AG04450 (cell line): Measurements from ENCODE around the gene KCNIP4. TPM values are rescaled to one million over a fixed set of nuclear protein-coding genes. Genes with fewer than 3 reads are reported as not detected.

Experiments
- CTCF ChIA-PET: fragments of 300-600, 350-600 bp; formaldehyde crosslinking; extraction: SDS; loops from one replicate; lab custom pipeline; 2022; ENCODE audit warnings: antibody characterized with exemption, inconsistent platforms; lab: Charles Lee
- POLR2A ChIA-PET: fragments of 350-600 bp; formaldehyde crosslinking; extraction: SDS; loops from one replicate; lab custom pipeline; 2021; ENCODE audit warnings: antibody characterized with exemption, inconsistent platforms; lab: Yijun Ruan, JAX
- DNase-seq: peaks from one replicate; pipeline ENCODE4 v3.0.0-alpha.2; 2011; ENCODE audit warnings: low read depth, low spot score
- H3K27ac ChIP-seq: one replicate; pipeline ENCODE4 v1.5.1; 2012; ENCODE audit warnings: low read depth, low read length, control low read depth
- H3K27me3 ChIP-seq: one replicate; pipeline ENCODE4 v1.6.0; 2012; ENCODE audit warnings: low read length; ENCODE audit not compliant: control insufficient read depth, insufficient read depth
- H3K4me3 ChIP-seq: 2 replicates; pipeline ENCODE4 v1.5.1; 2011; ENCODE audit warnings: mild to moderate bottlenecking, low read depth, low read length, control low read depth
- H3K9me3 ChIP-seq: 2 replicates; pipeline ENCODE4 v1.5.1; 2012; ENCODE audit warnings: low read length; ENCODE audit not compliant: control insufficient read depth, insufficient read depth
- polyA plus RNA-seq: library from polyadenylated mRNA; depleted of rRNA; stranded (reverse); fragments of >200 nt; gene quantifications from 2 replicates; pipeline ENCODE4 v1.2.3, GENCODE V29; 2011
- TF ChIP-seq, protein P1 (sequence below): IDR thresholded peaks from 2 replicates; pipeline ENCODE4 v1.5.1; 2011; ENCODE audit warnings: low read depth, low read length, control low read depth, inconsistent platforms

The KCNIP4 gene
- polyA plus RNA-seq, 1 experiment = not detected

DNA sequence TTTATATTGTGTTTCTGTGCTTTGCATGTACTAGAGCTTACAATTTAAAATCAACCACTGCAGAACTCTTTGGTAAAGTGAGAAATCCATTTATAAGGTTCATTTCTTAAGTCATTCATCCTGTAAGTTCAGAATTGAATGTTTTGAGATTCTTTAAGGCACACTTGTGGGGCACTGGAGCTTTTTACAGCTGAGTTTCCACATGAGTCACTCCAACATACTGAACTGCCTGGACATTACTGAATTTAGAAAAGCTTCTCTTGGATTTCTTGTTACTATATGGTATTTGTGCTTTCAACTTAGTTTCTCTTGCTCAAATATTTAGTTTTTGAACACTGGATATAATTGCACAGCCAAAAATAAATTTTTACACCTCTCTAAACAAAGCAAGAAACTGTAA is 1022.0 kb downstream of the KCNIP4 start:
- CTCF ChIA-PET = no interaction called here

DNA sequence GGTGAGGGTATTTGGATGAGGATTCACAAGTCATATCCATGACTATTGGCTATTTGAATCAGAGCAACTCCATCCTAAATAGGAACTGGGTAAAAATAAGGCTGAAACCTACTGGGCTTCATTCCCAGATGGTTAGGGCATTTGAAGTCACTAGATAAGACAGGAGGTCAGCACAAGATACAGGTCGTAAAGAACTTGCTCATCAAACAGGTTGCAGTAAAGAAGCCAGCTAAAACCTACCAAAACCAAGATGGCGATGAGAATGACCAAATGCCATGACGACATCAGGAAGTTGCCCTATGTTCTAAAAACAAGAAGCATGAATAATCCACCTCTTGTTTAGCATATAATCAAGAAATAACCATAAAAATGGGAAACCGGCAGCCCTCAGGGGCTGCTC is 1023.4 kb downstream of the KCNIP4 start:
- no peak for DNase-seq
- Histone ChIP-seq H3K4me3 (no peak overlapping the region), H3K27ac (no peak overlapping the region), H3K27me3 (no peaks in the 10 kb centered on the region), H3K9me3 (peaks cover 6% of the 10 kb centered on the region)
- POLR2A ChIA-PET = no interaction called here
- CTCF ChIA-PET = no interaction called here
- TF ChIP-seq, protein P1, sequence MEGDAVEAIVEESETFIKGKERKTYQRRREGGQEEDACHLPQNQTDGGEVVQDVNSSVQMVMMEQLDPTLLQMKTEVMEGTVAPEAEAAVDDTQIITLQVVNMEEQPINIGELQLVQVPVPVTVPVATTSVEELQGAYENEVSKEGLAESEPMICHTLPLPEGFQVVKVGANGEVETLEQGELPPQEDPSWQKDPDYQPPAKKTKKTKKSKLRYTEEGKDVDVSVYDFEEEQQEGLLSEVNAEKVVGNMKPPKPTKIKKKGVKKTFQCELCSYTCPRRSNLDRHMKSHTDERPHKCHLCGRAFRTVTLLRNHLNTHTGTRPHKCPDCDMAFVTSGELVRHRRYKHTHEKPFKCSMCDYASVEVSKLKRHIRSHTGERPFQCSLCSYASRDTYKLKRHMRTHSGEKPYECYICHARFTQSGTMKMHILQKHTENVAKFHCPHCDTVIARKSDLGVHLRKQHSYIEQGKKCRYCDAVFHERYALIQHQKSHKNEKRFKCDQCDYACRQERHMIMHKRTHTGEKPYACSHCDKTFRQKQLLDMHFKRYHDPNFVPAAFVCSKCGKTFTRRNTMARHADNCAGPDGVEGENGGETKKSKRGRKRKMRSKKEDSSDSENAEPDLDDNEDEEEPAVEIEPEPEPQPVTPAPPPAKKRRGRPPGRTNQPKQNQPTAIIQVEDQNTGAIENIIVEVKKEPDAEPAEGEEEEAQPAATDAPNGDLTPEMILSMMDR = no peak

More for the DNA sequence above, 1022.0 kb downstream of the KCNIP4 start:
- no peak for DNase-seq
- no peak overlapping the region for H3K27ac ChIP-seq
- POLR2A ChIA-PET = no interaction called here
- H3K4me3 ChIP-seq = no peak overlapping the region
- TF ChIP-seq, protein P1 = no peak
- no peaks in the 10 kb centered on the region for H3K27me3 ChIP-seq
- peaks cover 3% of the 10 kb centered on the region; the same call in 1 of the 2 replicates for H3K9me3 ChIP-seq

DNA sequence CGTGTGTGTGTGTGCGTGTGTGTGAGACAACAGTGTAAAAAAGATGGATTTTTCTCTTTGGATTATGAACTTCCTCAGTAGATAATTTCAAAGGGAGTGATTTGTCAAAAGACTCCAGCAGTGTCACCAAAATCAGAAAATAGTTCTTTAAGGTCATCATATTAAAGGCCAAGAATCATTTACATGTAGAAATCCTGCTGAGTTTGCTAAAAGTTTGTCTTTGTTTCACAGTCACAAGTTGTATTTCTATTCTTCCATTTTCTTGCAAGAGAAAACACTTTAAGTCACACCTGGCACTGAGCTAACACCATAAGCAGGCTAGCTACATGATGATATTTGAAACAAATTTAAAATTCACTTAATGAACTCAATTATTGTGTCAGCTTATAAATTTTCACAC is 1025.6 kb downstream of the KCNIP4 start:
- DNase-seq = no peak
- H3K4me3 ChIP-seq = no peak overlapping the region
- ChIA-PET CTCF (no interaction called here), POLR2A (no interaction called here)
- TF ChIP-seq, protein P1 = no peak
- peaks cover 10% of the 10 kb centered on the region for H3K9me3 ChIP-seq
- H3K27me3 ChIP-seq = no peaks in the 10 kb centered on the region
- no peak overlapping the region for H3K27ac ChIP-seq

GRCh38 chr4:20916106-20916505 is 1032.5 kb downstream of the KCNIP4 start:
- H3K27ac ChIP-seq = no peak overlapping the region
- TF ChIP-seq, protein P1 = no peak
- POLR2A ChIA-PET = no interaction called here
- peaks cover 7% of the 10 kb centered on the region; the same call in 1 of the 2 replicates for H3K9me3 ChIP-seq
- H3K4me3 ChIP-seq = no peak overlapping the region
- no peaks in the 10 kb centered on the region for H3K27me3 ChIP-seq
- CTCF ChIA-PET = no interaction called here
- no peak for DNase-seq

DNA sequence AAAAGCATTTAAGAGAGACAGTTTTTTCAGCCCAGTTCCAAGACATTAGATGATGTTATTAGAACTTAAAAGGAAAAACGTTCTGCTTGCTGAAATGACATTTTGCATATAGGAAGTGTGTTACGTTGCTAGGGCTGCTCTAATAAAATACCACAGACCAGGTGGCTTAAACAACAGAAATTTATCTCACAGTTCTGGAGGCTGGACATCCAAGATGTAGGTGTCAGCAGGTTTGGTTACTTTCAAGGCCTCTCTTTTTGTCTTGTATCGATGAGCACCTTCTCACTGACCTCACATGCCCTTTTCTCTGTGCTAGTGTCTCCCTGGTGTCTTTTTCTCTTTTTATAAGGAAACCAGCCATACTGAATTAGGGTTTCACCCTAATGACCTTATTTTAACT is 1043.6 kb downstream of the KCNIP4 start:
- H3K4me3 ChIP-seq = no peak overlapping the region
- no peaks in the 10 kb centered on the region for H3K27me3 ChIP-seq
- no peak for DNase-seq
- POLR2A ChIA-PET = no interaction called here
- TF ChIP-seq, protein P1 = no peak
- no peak overlapping the region for H3K27ac ChIP-seq
- CTCF ChIA-PET = no interaction called here
- H3K9me3 ChIP-seq = peaks cover 3% of the 10 kb centered on the region; the same call in 1 of the 2 replicates
